Right cardiac atrium (tissue), 5 donors: ENCODE measurements around the gene WDR83. TPM values are rescaled to one million over a fixed set of nuclear protein-coding genes. Genes with fewer than 3 reads are reported as not detected.
A peak's percentile ranks its signal among the peaks of the same experiment; 100 is the strongest.
"Not testable (repeated sequence)": the region's sequence is repeated elsewhere in the genome, so short reads cannot be mapped to it uniquely, and the experiment has no call there.

Experiments used
- ATAC-seq, 2 donors: fragments of 200-7000 bp; cut with Tn5 transposase; one replicate each; pipeline versions ENCODE4 v1.8.0 to v1.9.1; 2020; ENCODE audit warnings: moderate library complexity in 2 of 2, mild to moderate bottlenecking in 1 of 2
- DNase-seq, 3 donors: peaks; one replicate each; pipeline ENCODE4 v3.0.0-alpha.2; 2020
- H3K27ac ChIP-seq: one replicate; pipeline ENCODE4 v1.5.1; 2013; ENCODE audit warnings: mild to moderate bottlenecking, low read length, control low read depth, moderate library complexity
- H3K27me3 ChIP-seq: one replicate; pipeline ENCODE4 v1.6.1; 2013; ENCODE audit not compliant: control insufficient read depth, insufficient read depth
- H3K4me1 ChIP-seq: one replicate; pipeline ENCODE4 v1.6.1; 2013; ENCODE audit warnings: low read length; ENCODE audit not compliant: control insufficient read depth, insufficient read depth
- H3K4me3 ChIP-seq: one replicate; pipeline ENCODE4 v1.5.1; 2013; ENCODE audit warnings: low read length, control low read depth
- H3K9me3 ChIP-seq: one replicate; pipeline ENCODE4 v1.6.1; 2013; ENCODE audit warnings: low read length; ENCODE audit not compliant: control insufficient read depth
- WGBS: extraction: QIAGEN DNeasy Blood & Tissue Kit; methylation state at CpG from one replicate; pipeline ENCODE4 v1.1.7; 2013; 5-methylcytosine and 5-hydroxymethylcytosine counted together
- intact Hi-C, 4 donors: fragments of 100-400 bp; cut with DNase I; formaldehyde crosslinking; loops; one replicate each; pipeline versions ENCODE4 v1.11.0 to v1.14.0; 2022 to 2023
- polyA plus RNA-seq: library from polyadenylated mRNA; stranded (reverse); fragments of 200-250 nt; gene quantifications from one replicate; pipeline ENCODE4 v1.2.3, GENCODE V29; 2013
- total RNA-seq, 4 donors: library from RNA; stranded (reverse); fragmentation: NEBNext Ultra II Directional; extraction: Animal tissue kit (Norgen Biotek cat#: 25700); gene quantifications; one replicate each; pipeline ENCODE4 v1.2.1, GENCODE V29; 2021
- donor health status: healthy with polysubstance abuse.
- donor health status: DM: no; HTN: yes; CAD: no.
- donor health status: DM: no; HTN: no; CAD: no.
- donor health status: DM: no; HTN: yes; CAD: no; lungs with severe emphysema.
- donor health status: DM: yes; HTN: yes; CAD: no.

Gene WDR83
- total and polyA plus RNA-seq, 5 donors = 6.3 to 10.5 (median 8.4) TPM

DNA sequence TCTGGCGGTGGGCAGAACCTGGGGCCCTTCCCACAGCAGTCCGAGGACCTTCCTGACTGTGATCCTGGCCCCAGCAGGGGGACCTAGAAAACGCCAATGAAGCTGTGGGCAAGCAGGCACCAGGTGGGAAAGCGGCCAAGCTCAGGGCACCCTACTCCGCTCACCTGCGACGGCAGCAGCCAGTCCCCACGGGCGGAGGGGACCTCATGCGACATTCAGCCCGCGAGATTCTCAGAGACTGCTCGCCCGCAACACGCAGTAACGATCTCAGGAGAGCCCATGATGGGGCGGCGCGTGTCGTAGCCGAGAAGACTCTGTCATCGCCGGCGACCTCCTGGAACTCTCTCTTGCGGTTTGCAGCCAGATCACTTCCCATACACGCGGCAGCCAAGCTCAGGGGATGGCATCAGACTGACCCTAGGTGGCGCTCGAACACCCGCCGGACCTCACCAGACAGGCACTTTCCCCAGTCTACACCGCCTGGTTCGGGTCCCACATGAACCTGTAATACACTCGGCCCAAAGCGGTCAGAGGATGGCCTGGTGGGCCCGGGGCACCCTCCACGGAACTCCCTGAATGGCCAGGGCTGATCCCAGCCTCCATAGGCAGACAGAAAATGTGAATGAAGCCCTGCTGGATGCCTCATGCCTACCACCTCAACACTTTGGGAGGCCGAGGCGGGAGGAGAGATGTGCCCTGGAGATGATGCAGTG lies 26.6 kb upstream of the WDR83 start:
- H3K27me3 ChIP-seq = no peaks in the 10 kb centered on the region
- WGBS = 9% methylated on average over 39 of the region's 39 CpGs
- intact Hi-C loops = no loop called here
- no peaks in the 10 kb centered on the region for H3K9me3 ChIP-seq
- ATAC-seq (peak; percentile 89 to 90), DNase-seq (peak; percentile 88 to 93 (median 92))
- no peak overlapping the region for H3K27ac ChIP-seq
- peak overlapping the region; percentile 24 for H3K4me3 ChIP-seq
- peaks cover 3% of the 10 kb centered on the region for H3K4me1 ChIP-seq

GRCh38 chr19:12641456-12641855 lies 25.2 kb upstream of the WDR83 start:
- 66% methylated on average over 13 of the region's 13 CpGs for WGBS
- no peaks in the 10 kb centered on the region for H3K27me3 ChIP-seq
- H3K9me3 ChIP-seq = no peaks in the 10 kb centered on the region
- no peak overlapping the region for H3K4me3 ChIP-seq
- no peak for ATAC-seq
- H3K27ac ChIP-seq = no peak overlapping the region
- peaks cover 3% of the 10 kb centered on the region for H3K4me1 ChIP-seq
- intact Hi-C loops = no loop called here
- no peak for DNase-seq

DNA sequence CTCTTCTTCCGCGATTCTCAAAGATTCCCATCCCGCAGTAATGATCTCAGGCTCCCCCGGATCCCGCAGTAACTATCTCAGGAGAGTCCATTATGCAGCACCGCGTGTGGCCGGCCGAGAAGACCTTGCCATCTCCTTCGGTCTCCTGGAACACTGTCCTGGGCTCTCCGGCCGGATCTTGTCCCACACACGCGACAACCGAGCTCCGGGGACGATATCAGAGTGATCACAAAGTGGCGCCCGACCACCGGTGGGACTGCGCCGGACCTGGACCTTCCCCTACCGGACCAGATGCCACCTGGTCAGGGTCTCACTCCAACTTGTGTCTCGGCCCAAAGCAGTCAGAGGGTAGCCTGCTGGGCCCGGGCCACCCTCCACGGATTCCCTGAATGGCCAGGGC lies 24.1 kb upstream of the WDR83 start:
- no peaks in the 10 kb centered on the region for H3K27me3 ChIP-seq
- intact Hi-C loops = no loop called here
- no peak overlapping the region for H3K4me3 ChIP-seq
- DNase-seq = no peak
- peaks cover 3% of the 10 kb centered on the region for H3K4me1 ChIP-seq
- H3K27ac ChIP-seq = no peak overlapping the region
- WGBS = 92% methylated on average over 26 of the region's 26 CpGs
- ATAC-seq = no peak
- H3K9me3 ChIP-seq = no peaks in the 10 kb centered on the region

DNA sequence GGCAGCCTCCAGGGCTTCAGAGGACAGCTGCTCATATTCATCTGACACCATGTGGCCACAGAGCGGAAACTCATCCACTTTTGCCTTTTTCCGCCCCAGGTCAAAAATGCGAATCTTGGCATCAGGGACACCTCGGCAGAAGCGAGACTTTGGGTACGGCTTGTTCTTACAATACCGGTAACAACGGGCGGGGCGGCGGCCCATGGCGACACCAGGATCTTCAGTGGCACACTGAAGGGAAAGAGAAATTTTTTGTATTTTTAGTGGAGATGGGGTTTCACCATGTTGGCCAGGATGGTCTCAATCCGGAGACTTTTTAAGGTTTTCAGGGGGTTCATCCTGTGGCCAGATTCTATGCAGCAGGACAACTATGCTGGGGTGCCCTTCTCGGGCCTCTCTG lies 22.9 kb upstream of the WDR83 start:
- H3K4me3 ChIP-seq, H3K4me1 ChIP-seq, intact Hi-C loops, DNase-seq, H3K27ac ChIP-seq, H3K27me3 ChIP-seq, ATAC-seq, H3K9me3 ChIP-seq: not testable (repeated sequence)
- WGBS = 96% methylated on average over 14 of the region's 14 CpGs

GRCh38 chr19:12646551-12646950 lies 20.1 kb upstream of the WDR83 start:
- Histone ChIP-seq H3K27me3 (no peaks in the 10 kb centered on the region), H3K4me1 (peaks cover 4% of the 10 kb centered on the region), H3K27ac (no peak overlapping the region), H3K9me3 (no peaks in the 10 kb centered on the region), H3K4me3 (no peak overlapping the region)
- no peak for DNase-seq
- WGBS = 83% methylated on average over 10 of the region's 10 CpGs
- ATAC-seq = no peak
- intact Hi-C loops = no loop called here

GRCh38 chr19:12647047-12647446 lies 19.6 kb upstream of the WDR83 start:
- no peaks in the 10 kb centered on the region for H3K27me3 ChIP-seq
- intact Hi-C loops = no loop called here
- ATAC-seq (no peak), DNase-seq (no peak)
- no peak overlapping the region for H3K27ac ChIP-seq
- WGBS = 81% methylated on average over 8 of the region's 8 CpGs
- peaks cover 4% of the 10 kb centered on the region for H3K4me1 ChIP-seq
- no peak overlapping the region for H3K4me3 ChIP-seq
- no peaks in the 10 kb centered on the region for H3K9me3 ChIP-seq

DNA sequence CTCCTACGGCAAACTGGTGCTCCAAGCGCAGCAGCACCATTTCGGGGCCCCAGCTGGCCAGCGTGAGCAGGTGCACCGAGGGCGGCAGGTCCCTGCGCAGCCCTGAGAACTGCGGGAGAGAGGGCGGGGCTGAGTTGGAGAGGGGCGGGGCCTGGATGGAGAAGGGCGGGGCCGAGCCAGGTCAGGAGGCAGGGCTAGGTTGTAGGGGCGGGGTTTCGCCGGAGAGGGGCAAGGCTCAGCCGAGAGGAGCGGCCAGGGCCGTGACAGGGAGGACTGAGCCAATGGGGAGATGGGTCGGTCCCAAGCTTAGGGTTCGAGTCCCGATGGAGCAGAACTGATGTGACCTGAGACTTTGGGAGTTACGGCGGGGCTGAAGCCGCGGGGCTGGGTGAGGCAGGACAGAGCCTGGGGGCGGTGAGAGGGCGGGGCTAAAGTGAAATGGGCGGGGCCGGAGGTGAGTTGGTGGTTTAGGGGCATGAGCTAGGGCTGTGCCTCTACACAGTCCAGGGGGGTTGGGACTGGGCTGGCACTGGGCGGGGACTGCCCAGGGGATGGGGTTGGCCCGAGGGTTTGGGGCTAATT lies 19.0 kb upstream of the WDR83 start:
- H3K27ac ChIP-seq = no peak overlapping the region
- H3K9me3 ChIP-seq = no peaks in the 10 kb centered on the region
- peaks cover 4% of the 10 kb centered on the region for H3K4me1 ChIP-seq
- intact Hi-C loops = no loop called here
- WGBS = 12% methylated on average over 31 of the region's 31 CpGs
- peak; percentile 87 to 95 for ATAC-seq
- H3K4me3 ChIP-seq = peak overlapping the region; percentile 36
- H3K27me3 ChIP-seq = no peaks in the 10 kb centered on the region
- DNase-seq = peak; percentile 78 to 89 (median 83)

GRCh38 chr19:12648088-12648487 lies 18.5 kb upstream of the WDR83 start:
- intact Hi-C loops = no loop called here
- Histone ChIP-seq H3K9me3 (no peaks in the 10 kb centered on the region), H3K27ac (no peak overlapping the region), H3K4me3 (peak overlapping the region; percentile 36), H3K27me3 (no peaks in the 10 kb centered on the region), H3K4me1 (peaks cover 4% of the 10 kb centered on the region)
- DNase-seq (peak in 1 of 3 donors; percentile 68), ATAC-seq (peak; percentile 49 to 60)
- 11% methylated on average over 29 of the region's 29 CpGs for WGBS

DNA sequence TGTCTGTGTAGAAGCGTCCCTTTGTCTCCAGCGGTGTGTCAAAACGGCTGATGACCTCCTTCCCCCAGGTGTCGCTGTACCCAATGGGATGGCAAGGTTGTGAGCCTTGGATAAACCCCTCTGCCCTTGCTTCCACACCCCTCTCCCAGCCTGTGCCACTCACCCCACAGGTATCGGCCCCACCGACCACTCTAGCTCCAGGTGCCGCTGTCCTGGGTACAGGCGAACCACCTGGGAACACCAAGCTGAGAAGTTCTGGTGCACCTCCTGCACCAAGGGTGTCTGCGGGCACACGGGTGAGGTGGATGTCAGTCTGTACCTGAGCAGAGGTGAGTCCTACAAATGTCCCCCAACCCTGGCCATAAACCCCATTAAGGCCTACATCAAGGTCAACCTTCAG lies 16.7 kb upstream of the WDR83 start:
- Histone ChIP-seq H3K4me3 (no peak overlapping the region), H3K27ac (no peak overlapping the region), H3K4me1 (peaks cover 4% of the 10 kb centered on the region), H3K9me3 (no peaks in the 10 kb centered on the region), H3K27me3 (no peaks in the 10 kb centered on the region)
- no peak for ATAC-seq
- 96% methylated on average over 10 of the region's 10 CpGs for WGBS
- DNase-seq = no peak
- intact Hi-C loops = no loop called here

- Histone ChIP-seq H3K4me3 (no peak overlapping the region), H3K9me3 (no peaks in the 10 kb centered on the region), H3K27ac (no peak overlapping the region), H3K27me3 (no peaks in the 10 kb centered on the region), H3K4me1 (peaks cover 4% of the 10 kb centered on the region)
- intact Hi-C loops = no loop called here
- WGBS = 93% methylated on average over 6 of the region's 6 CpGs
- no peak for ATAC-seq
- DNase-seq = no peak
Measured at GRCh38 chr19:12652219-12652618, 14.4 kb upstream of the WDR83 start.

GRCh38 chr19:12655546-12655945 lies 11.1 kb upstream of the WDR83 start:
- ATAC-seq = no peak
- 94% methylated on average over 8 of the region's 8 CpGs for WGBS
- Histone ChIP-seq H3K27me3 (no peaks in the 10 kb centered on the region), H3K4me1 (no peaks in the 10 kb centered on the region), H3K4me3 (no peak overlapping the region), H3K9me3 (no peaks in the 10 kb centered on the region), H3K27ac (no peak overlapping the region)
- intact Hi-C loops = no loop called here
- no peak for DNase-seq
